Subcutaneous preadipocyte (primary cell): Measurements from ENCODE around the gene PJVK. TPM values are rescaled to one million over a fixed set of nuclear protein-coding genes. Genes with fewer than 3 reads are reported as not detected.

Source experiments
- total RNA-seq: library from RNA; depleted of rRNA; stranded (reverse); fragments of >200 nt; gene quantifications from 2 replicates; pipeline ENCODE4 v1.2.3, GENCODE V29; 2012

The PJVK gene
- total RNA-seq: 0.73 and 0.78 TPM in 2 replicates

GRCh38 chr2:178450774-178451525, at the start of gene PJVK, which contains the start of gene PRKRA:
Gene PJVK, plus strand, starts transcription at chr2:178451378. Its CDS starts 2,032 bp downstream, at chr2:178453410.
Gene PRKRA, minus strand, starts transcription at chr2:178451175. Its CDS starts 145 bp downstream, at chr2:178451030.

GRCh38 chr2:178478439-178479274, 27.5 kb downstream of the PJVK start, which contains the start of gene FKBP7:
Gene FKBP7, minus strand, starts transcription at chr2:178478600. Its CDS starts 101 bp downstream, at chr2:178478499.

DNA sequence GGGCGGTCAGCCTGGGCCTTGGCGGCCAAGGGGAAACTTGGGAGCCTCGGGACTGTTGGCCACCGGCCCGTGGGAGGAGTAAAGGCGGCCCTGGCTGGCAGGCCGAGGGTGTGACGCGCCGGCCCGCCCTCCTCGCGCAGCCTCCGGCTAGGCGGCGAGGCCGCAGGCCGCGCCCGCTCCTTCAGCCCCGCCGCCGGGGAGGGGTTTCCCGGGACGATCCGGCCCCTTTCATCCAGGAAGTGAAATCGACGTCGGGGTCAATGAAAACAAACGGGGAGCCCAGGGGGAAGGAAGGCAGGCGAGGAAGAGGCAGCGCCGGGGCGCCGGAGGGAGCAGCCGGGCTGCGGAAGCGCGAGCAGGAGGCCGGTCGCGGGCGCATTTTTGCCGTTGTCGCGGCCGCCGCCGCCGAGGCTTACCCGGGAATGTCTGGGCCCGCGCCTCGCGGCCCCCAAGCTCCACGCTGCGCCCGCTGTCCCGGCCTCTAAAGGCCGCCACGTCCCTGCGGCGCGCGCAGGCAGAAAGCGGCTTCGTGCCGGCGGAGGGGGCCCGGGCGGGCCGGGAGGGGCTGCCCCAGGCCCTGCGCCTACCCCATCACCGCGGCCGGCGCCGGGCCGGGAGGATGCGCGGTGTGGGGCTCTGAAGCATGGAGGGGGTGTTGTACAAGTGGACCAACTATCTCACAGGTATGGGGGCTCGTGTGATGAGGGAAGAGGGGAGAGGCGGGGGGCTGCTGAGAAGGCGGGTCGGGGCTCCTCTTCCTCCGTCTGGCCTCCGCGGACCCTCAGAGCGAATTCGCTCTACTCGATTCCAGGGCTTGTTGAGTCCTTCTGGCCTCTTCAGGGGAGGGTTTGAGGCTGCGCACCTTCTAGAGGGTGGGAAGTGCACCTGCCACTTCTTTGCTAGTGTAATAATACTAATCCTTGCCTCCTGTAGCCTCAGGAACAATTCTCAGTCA, 29.3 kb downstream of the PJVK start, which contains the start of gene PLEKHA3:
TSS of gene PLEKHA3 (plus strand) at position 231 of the 955 bp plus-strand sequence. CDS start at position 644, 413 bp downstream.

Other genes starting within 250 kb of the PJVK start
- 43.6 and 47.0 TPM in 2 replicates for gene PRKRA, start 203 bp upstream of the PJVK start, total RNA-seq
- 20.5 and 27.6 TPM in 2 replicates for gene FKBP7, start 27.2 kb downstream of the PJVK start, total RNA-seq
- 2.6 and 6.3 TPM in 2 replicates for gene PLEKHA3, start 29.1 kb downstream of the PJVK start, total RNA-seq